ENCODE measurements around the gene AOPEP.
A peak's percentile ranks its signal among the peaks of the same experiment; 100 is the strongest.

The AOPEP gene

DNA sequence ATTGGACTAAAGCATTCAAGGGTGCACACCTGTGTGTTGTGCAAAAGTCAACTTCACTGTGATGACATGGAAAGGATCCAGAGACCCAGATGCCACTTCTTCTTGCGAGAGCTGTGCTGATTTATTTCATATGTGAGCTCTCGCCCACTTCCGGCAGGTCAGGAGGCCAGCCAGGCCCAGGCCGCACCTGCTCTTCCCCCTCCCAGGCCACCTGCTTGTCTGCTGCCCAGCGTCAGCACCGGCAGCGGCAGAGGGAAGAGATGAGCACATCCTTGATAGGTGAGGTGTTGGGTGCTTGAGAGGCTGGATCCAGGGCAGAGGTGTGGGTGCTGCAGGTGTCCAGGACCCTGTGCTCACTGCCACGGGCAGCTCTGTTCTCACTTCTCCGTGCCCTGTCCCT, 348.1 kb downstream of the AOPEP start:
- no peak for DNase-seq

- DNase-seq: peak; percentile 35
These were observed 349.2 kb downstream of the AOPEP start for GRCh38 chr9:95075700-95076099.

GRCh38 chr9:95076696-95077052, 350.2 kb downstream of the AOPEP start:
- no peak for DNase-seq

DNA sequence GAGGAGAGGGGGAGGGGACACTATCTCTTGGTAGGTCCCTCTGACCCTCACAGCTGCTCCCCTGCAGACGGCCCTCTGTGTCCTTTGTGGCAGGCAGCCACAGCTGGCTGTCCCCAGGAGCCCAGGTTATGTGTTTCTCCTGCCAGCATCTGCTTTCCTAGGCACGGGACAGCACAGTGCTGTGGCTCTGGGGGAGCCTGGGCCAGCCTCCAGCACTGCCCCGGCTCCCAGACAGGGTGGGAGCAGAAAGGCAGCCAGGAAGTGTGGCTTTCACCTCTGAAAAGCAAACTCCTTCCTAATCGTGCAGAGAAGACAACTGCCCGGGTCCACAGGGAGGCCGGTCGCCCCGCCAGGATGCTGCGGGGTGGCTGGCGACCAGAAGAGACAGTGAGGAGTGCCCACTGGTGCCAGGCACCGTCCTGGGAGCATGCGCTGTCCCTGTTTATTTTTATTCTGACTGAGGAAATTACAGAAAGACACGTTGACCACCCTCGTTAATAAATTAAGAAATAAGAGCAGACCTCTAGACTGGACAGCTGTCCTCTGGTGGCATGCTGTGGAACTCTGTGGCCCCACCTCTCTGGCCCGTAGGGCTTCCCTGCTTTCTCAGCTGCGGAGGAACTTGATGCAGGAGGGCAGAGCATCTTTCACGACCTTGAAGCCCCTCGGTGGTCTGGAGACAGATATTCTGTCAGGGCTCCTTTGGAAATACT, 350.7 kb downstream of the AOPEP start:
- peak; percentile 50 for DNase-seq

DNA sequence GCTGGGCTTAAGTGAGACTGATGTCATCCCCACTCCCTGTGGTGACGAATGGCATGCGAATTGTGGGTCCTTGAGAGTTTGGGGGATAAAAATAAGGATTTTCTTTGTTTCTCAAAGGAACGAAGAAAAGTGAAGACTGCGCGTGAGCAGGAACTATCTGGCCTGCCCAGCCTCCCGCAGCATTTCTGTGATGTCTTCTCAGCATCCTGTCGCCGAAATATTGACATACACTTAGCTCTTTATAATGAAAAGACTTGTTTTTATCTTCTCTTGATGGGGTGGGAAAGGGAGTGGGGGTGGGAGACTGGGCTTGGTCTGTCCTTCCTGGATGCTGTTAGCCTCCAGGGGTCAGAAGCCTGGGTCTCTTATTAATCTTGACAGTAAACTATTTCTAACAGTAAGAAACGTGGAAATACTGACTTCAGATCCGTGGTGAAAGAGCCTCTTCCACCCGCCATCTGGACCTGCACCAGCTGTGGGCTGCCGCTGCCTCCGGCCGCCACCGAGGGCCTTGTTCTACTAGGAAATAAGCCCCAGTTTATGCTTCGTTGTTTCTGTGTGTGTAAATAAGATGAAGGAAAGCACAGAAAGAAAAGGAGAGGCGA, 351.4 kb downstream of the AOPEP start:
- peak; percentile 38 for DNase-seq

- DNase-seq: peak; percentile 53
These were observed 352.0 kb downstream of the AOPEP start for GRCh38 chr9:95078511-95078910.

DNA sequence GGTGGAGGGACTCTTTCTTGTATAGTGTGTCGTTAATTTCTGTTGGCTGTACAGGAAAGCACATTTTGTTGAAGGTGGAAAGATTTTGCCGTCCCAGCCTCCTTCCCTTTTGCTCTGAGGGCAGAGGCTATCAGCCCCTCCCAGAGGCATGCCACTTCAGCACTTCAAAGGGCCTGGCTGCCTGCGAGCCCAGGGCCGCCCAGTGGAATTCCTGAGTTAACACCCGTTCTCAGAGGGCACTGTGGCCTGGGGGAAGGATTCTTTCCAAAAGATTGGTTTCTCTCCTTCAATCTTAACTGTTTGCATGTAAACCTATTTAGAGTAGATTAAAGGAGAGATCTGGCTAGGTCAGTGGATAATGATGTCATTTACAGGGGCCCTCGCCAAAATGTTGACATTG, 352.4 kb downstream of the AOPEP start:
- DNase-seq: peak; percentile 89

DNA sequence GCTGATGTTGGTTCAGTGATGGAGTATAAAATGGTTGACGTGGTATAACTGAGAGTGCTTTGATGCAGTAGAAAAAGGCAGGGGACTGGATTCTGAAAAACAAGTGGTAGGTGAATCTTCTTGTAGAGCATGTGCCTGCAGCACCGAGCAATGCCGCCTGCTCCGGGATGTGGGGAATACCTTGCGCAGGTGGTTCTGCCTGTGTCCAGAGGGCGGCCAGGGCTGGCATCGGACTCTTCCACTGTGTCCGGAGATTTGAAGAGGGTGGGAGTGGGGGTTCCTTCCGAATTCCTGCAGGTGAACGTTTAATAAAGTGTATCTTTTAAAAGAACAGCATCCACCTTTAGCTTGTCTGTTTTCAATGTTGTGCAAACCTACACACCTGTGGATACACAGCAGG, 353.0 kb downstream of the AOPEP start:
- peak; percentile 40 for DNase-seq

DNA sequence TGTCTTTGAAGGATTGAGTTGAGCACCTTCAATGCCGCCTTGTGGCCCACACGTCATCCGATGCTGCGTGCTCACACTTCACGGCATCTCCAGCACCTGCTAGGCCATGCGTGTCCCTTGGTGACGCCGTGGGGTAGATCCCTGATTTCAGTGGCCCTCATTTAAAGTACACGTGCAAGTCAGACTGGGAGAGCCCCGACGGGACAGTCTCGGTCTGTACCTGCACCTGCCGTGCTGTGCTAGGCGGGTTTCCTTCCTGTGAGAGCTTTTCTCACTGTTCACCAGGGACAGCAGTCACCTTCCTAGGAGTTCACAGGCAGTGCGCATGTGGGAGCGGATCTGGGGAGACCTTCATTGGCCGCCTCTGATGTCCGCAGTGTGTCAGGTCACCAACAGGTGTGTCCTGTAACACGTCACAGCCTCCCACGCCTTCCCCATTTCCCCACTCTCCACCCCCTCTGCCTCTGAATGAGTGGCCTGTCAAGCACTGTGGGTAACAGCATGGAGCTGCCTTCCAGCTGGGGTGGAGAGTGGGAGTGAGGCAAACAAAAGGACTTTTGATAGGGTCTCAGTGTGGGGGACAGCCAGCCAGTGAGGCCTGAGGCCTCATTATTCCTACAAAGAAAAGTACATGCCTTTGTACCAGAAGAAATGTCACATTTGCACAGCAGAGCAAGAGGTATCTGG, 354.6 kb downstream of the AOPEP start:
- peak; percentile 48 for DNase-seq

DNA sequence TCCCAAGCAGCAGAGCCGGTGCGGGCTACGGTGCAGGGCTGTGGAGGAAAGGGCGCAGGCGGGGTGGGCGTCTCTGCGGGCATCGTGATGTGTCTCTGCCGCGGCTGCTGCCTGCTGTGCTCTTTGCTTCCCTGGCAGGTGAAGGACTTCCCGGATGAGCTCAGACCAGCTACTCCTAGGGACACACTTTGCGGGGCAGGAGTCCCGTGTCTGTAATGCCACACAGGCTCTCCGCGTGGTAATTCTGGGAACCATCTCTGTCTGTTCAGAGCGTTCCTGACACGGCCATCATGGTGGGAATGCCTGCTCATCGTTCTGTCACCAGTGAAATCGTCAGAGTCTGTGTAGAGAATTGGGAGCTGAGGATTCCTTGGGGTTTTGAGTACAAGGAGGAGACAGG, 355.5 kb downstream of the AOPEP start:
- DNase-seq: peak; percentile 36

- DNase-seq: peak; percentile 22
These were observed 356.0 kb downstream of the AOPEP start for GRCh38 chr9:95082401-95083084.

DNA sequence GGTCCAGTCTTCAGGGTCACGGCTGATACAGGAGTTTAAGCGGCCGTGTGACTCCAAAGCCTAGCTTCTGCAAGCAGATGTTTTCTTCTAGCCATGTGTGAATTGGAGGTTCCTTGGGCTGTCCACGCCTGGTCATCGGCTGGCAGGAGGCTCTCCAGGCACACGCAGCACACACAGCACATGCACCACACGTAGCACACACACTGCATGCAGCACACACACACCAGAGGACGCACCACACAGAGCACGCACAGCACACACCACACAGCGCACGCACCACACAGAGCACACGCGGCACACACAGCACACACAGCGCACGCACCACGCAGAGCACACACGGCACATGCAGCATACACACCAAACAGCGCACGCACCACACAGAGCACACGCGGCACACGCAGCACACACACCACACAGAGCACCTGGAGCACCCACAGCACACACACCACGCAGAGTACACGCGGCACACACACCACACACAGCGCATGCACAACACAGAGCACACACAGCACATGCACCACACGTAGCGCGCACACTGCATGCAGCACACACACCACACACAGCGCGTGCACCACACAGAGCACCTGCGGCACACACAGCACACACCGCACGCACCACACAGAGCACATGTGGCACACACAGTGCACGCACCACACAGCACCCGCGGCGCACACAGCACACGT, 356.7 kb downstream of the AOPEP start:
- no peak for DNase-seq

GRCh38 chr9:95084254-95084934, 357.9 kb downstream of the AOPEP start:
- peak; percentile 38 for DNase-seq

- DNase-seq: no peak
These were observed 358.7 kb downstream of the AOPEP start for GRCh38 chr9:95085036-95085770.

DNA sequence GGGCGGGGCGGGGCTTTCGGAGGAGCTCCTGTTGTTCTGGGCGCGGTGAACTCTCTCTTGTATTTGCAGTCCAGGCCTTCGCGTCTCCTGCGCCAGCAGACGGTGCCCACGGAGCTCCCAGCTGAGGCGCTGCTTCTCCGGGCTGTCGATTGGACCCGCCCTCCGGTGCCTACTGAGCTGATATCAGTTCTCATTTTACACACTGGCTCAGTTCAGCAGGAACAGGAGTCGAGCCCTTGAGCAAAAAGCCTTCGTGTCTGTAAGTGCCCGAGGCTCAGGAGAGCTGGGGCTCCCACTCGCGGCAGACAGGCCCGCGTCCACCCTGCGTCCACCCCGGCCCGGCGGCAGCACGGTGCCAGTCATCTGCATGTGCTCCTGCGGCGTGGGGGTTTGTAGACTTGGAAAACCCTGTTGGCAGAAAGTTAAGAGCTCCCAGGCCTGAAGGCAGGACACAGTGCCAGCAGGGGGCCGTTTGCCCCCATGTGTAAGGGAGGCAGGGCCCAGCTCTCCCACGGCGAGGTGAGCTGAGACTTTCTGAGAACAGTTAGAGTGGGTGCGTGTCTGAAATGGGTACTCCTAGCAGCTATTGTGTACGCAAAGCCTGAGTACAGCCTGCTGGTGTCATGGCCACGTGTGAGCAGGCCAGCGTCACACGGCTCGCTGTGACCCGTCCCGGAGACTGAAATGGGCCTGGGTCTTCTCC, 359.5 kb downstream of the AOPEP start:
- DNase-seq: no peak

DNA sequence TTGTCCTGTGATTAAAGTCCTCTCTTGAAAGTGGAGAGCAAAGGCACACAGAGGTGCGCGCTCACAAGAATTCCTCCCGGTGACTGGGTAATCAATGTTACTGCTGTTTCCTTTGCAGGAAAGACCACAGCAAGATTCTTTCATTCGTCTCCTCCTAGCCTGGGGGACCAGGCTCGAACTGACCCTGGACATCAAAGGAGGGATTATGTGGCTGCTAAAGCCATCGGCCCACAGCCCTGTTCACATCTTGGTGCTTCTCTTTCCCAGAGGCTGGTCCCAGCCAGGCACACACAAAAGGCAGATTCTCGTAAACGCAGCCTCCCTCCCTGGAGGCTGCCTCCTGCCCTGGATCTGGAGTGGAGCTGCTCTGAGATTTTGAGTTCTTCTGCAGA, 360.1 kb downstream of the AOPEP start:
- peak; percentile 93 for DNase-seq

- DNase-seq: no peak
These were observed 361.3 kb downstream of the AOPEP start for GRCh38 chr9:95087659-95088242.

- DNase-seq: no peak
These were observed 362.1 kb downstream of the AOPEP start for GRCh38 chr9:95088421-95089161.

DNA sequence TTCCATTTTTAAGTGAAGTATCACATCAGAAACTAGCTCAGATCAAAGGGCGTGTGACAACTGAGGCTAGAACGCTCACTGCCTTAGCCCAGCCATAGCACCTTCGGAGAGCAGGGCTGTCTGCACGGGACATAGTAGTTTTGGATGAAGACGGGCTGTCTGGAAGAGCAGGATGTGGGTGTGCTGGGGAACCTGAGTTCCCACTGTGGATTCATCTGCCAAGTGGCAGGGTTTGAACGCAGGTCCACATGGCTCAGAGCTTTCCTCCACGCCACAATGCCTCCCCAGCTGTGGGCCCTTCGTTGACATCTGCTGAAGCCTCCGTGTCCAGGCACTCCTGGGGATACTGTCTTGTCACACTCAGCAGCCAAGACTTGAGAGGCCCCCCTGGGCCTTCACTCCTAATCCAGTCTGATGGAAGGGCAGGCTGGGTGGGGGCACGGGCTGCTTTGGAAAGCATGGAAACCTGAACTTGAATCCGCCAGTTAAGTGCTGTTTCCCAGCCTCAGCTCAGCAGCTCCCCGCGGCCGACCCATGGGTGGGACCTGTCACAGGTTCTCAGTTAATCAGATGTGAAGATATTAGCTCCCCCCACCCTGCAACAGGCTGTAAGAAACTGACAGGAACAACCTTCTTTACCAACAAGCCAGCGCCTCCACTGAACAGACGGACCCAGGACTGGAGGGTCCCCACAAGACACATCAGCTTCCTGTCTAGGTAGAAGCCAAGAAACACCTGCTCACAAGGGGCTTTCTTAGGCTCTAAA, 362.9 kb downstream of the AOPEP start:
- no peak for DNase-seq

Data from islet precursor cell (in vitro differentiated cells).